ENCODE measurements around the gene EPHB2.

DNA sequence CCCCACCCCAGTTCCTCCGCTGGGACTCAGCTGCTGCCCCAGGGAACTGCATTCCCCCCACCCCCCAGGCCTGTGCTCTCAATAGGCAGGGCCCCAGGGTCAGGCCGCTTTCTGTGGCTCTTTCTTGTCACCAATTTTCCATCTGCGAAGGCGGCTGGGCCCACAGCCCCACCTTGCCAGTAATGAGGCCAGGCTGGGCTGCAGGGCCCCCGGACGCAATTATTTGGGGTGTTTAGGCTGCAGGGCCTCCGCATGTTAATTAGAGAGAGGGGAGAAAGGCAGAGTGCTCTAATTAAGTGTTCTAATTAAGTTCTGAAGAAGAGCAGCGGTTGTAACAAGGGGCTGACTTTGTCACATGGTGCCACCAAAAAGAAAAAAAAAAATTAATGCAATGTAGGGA is 71.8 kb downstream of the EPHB2 start:
- TF ChIP-seq MXI1 (IDR thresholded peaks at IDR 0.05; ENCODE audit: borderline replicate concordance, low read depth, low read length) (no peak), HNF4G (IDR thresholded peaks at IDR 0.05; ENCODE audit: borderline replicate concordance, low read depth, low read length) (no peak), HNF4G (CRISPR knock-in tag; IDR thresholded peaks at IDR 0.05; ENCODE audit: borderline replicate concordance, low read depth) (no peak), SATB2 (CRISPR knock-in tag; IDR thresholded peaks at IDR 0.05) (no peak), POLR2A (IDR thresholded peaks at IDR 0.05; ENCODE audit: insufficient read depth in 1 of 2, low read depth in 2 of 2, low read length in 2 of 2) (no peak), ZNF367 (CRISPR knock-in tag; IDR thresholded peaks at IDR 0.05; ENCODE audit: borderline replicate concordance) (no peak), MED1 (CRISPR knock-in tag; IDR thresholded peaks at IDR 0.05) (no peak), KMT2B (CRISPR knock-in tag; IDR thresholded peaks at IDR 0.05) (no peak), POLR2AphosphoS5 (IDR thresholded peaks at IDR 0.05; ENCODE audit: low read depth, low read length) (no peak), ZNF652 (CRISPR knock-in tag; IDR thresholded peaks at IDR 0.05; ENCODE audit: borderline replicate concordance, low read depth) (no peak)
- TF ChIP-seq, protein P1, sequence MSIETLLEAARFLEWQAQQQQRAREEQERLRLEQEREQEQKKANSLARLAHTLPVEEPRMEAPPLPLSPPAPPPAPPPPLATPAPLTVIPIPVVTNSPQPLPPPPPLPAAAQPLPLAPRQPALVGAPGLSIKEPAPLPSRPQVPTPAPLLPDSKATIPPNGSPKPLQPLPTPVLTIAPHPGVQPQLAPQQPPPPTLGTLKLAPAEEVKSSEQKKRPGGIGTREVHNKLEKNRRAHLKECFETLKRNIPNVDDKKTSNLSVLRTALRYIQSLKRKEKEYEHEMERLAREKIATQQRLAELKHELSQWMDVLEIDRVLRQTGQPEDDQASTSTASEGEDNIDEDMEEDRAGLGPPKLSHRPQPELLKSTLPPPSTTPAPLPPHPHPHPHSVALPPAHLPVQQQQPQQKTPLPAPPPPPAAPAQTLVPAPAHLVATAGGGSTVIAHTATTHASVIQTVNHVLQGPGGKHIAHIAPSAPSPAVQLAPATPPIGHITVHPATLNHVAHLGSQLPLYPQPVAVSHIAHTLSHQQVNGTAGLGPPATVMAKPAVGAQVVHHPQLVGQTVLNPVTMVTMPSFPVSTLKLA (IDR thresholded peaks at IDR 0.05): no peak
- TF ChIP-seq, protein P2, sequence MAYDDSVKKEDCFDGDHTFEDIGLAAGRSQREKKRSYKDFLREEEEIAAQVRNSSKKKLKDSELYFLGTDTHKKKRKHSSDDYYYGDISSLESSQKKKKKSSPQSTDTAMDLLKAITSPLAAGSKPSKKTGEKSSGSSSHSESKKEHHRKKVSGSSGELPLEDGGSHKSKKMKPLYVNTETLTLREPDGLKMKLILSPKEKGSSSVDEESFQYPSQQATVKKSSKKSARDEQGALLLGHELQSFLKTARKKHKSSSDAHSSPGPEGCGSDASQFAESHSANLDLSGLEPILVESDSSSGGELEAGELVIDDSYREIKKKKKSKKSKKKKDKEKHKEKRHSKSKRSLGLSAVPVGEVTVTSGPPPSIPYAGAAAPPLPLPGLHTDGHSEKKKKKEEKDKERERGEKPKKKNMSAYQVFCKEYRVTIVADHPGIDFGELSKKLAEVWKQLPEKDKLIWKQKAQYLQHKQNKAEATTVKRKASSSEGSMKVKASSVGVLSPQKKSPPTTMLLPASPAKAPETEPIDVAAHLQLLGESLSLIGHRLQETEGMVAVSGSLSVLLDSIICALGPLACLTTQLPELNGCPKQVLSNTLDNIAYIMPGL (CRISPR knock-in tag; IDR thresholded peaks at IDR 0.05; ENCODE audit: borderline replicate concordance in 1 of 2, low read depth in 1 of 2): no peak
- TF ChIP-seq, protein P3, sequence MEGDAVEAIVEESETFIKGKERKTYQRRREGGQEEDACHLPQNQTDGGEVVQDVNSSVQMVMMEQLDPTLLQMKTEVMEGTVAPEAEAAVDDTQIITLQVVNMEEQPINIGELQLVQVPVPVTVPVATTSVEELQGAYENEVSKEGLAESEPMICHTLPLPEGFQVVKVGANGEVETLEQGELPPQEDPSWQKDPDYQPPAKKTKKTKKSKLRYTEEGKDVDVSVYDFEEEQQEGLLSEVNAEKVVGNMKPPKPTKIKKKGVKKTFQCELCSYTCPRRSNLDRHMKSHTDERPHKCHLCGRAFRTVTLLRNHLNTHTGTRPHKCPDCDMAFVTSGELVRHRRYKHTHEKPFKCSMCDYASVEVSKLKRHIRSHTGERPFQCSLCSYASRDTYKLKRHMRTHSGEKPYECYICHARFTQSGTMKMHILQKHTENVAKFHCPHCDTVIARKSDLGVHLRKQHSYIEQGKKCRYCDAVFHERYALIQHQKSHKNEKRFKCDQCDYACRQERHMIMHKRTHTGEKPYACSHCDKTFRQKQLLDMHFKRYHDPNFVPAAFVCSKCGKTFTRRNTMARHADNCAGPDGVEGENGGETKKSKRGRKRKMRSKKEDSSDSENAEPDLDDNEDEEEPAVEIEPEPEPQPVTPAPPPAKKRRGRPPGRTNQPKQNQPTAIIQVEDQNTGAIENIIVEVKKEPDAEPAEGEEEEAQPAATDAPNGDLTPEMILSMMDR (CRISPR knock-in tag; IDR thresholded peaks at IDR 0.05): no peak

Data from HepG2 (cell line).